ENCODE results near the gene KCNIP3.

Gene KCNIP3

DNA sequence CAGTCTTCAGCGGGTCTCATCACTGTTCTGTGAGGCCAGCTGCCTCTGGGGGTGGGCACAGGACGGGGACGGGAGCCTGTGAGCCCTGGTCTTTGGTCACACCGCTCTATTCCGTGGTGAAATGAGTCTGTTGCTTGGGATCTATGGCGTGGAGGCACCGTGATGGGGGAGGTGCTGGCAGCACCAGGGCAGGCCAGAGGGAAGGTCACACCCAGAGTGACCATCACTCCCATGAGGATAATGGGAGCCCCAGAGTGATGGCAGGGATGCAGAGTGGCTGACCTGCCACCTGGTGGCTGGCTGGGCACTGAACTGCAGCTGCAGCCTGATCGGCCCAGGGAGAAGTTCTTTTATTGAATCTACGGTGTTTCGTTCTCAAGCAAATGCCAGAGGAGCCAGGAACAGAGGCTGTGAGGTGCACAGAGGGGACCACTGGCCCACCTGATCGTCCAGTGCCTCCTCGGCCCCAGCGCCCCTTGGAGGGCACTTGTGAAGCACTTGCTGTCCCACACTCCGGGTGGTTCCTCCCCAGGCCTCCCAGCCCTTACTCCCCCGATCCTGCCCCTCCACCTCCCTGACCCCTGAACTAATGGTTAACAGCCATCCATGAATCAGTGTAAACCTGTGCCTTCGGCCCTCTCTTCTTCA, 17.9 kb downstream of the KCNIP3 start:
- DNase-seq, result no peak

DNA sequence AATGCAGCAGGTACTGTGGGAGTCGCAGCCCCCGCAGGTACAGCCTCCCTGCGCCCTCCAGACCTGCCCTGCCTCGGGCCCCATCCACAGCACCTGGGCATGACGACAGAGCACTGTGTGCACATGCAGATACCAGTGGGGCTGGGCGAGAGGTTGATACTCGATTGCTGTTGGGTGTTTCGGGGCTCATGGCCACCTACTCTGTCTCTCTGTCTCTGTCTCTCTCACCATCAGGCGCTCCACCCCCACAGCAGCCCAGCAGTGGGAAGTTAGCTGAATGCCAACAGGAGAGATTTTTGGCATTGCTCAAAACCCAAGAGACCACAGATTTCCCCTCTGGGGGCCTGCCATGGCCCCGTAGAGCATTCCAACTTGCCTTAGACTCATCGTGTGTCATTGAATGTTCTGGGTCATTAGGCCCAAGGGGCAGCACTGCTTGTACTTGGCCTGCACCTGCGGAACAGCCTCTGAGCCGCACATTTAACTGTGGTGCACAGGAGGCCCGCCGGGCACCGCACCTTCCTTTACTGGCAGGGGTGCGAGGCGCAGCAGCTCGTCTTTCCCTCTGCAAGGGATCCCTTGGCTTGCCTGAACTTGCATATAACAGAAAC, 18.8 kb downstream of the KCNIP3 start:
- DNase-seq, result peak; percentile 85

DNA sequence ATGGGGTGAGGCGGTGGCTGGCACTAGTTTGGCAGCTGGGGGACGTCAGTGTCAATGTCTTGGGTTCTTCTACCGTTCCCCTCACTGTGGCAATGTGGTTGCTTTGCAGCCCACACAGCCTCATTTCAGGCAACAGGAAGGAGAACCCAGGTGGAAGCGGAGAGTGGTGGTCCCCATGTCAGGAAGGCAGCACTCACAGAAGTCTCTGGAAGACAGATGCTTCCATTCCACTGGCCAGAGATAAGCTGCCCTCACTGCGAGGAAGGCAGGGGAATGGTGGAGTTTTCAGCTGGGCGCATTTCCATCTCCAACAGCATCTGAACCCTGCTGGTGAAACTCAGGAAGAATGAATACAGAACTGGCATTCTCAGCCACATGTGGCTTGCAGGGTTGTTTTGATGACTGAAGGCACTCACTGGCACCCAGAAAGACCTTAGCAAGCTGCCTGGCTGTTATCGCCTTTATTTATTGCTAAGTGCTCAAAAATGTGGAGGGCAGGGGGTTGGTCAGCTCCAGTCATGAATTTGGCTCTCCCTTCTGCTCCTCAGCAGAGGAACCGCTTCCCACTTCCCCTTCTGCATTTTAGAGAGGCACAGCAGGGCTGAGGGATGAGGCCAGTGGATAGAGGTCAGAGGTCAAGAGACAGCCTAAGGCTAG, 19.4 kb downstream of the KCNIP3 start:
- peak; percentile 65 for DNase-seq

DNA sequence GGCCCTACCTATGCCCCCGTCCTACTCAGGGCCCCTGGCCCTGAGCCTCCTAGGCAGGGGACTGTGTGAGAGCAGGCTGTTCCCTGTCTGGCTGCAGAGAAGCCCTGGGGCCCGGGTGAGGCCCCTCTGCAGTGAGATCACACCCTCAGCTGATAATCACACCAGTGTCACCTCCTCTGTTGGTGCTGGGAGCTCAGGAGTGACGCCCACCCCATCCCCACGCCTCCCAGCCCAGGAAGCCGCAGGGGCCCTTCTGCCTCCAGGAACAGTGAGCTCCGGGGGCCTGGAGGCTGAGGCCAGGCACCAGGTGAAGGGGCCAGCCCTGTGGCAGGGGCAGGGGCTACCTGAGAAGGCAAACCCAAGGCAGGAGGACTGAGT, 20.0 kb downstream of the KCNIP3 start:
- DNase-seq, result no peak

DNA sequence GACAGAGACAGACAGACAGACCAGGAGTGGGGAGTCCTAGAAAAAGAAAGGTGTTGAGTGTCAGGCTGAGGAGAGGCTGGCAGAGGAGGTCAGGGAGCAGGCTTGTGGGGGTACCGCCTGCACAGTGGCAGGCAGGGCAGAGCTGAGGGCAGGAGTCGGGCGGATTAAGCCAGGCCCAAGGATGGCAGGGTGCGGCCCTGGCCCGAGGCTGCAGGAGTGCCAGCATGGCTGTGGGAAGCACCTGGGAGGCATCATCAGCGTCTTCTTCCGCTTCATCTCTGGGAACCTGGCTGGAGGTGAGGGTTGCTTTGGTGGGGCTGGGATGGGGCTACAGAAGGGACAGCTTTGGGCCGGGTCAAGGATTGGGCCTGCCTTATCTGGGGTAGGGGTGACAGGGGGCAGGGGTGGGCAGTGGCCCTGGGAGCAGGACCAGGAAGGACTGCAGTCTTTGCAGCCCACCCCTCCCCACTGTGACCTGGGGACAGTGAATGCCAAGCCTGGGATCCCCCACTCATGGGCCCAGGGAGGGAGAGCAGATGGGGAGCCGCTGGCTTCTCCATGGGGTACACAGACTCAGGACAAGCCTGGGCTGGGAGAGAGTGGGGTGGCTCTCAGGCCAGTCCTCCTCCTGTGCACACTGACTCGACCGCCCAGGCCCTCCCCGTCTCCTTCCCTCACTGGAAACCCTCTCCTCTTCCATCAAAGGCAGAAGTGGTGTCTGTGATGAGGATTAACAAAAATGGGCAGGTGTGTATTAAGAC, 20.7 kb downstream of the KCNIP3 start:
- no peak for DNase-seq

DNA sequence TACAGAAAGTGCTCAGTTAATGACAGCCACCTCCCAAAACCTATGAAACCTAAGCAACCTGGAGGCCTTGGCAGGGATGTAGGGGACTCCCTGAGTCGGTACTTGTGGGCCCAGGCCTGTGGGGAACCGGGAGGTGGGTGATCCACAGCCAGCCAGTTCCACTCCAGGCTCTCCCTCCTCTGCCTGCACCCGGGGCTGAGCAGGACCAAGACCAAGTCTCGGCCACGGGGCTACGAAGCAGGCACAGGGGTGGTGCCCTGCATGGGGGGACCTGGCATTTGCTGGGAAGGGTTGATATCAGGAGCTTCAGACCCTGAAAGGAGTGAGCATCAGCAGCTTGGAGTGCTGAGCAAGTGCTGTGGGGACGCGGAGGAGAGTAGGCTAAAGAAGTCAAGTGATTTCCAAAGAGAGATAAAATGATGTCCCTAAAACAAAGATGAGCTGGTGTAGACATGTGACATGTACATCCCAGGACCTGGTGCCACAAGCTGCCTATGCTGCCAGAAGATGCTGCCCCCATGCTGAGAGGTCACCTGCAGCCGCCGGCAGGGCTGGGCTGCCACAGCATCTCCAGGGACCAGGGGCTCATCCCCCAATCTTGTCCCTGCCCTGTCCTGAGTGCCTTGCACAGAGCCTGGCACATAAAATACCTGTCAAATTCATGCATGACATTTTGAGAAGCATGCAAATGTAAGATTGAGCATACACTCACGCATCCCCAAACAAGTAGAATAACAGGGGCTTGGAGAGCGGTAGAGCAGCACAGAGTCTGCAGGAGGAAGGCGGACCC, 21.5 kb downstream of the KCNIP3 start:
- DNase-seq, result no peak

DNA sequence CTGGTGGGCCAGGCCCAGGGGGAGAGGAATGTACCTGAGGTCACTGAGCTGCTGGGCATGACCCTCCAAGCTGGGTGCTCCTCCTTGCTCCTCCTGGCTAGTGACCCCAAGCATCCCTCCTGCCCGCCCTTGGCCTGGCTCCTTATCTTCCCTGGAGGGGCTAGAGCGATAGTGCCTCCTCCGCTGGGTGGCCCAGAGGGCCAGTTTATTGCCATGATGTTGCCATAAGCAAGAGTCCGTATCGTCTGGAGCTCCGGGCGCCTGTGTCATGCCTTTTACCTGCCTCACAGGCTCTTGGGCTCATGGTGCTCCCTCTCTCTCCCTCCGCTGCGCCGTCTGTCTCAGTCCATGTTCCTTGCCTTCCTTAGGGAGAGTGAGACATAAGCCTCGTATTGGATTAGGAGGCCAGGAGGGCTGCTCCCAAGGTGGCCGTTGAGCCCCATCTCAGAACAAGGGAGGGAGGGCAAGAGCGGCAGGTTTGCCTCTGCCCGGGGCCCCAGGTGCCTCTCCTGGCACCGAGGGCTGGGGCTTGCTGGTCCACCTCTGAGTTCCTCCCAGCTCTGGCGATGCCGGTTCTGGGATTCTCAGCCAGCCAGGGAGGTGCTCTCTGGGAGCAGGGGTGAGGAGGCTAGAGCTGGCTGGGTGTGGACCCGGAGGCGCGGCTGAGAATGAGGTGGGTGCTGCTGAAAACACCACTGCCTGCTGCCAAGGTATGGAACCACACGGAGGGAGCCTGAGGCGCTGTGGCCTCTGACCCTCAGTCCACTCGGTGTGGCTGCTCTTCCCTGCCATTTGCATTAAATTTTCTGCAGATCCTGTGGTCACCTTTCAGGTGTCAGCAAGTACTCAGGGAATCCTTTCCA, 22.6 kb downstream of the KCNIP3 start:
- DNase-seq, result no peak

DNA sequence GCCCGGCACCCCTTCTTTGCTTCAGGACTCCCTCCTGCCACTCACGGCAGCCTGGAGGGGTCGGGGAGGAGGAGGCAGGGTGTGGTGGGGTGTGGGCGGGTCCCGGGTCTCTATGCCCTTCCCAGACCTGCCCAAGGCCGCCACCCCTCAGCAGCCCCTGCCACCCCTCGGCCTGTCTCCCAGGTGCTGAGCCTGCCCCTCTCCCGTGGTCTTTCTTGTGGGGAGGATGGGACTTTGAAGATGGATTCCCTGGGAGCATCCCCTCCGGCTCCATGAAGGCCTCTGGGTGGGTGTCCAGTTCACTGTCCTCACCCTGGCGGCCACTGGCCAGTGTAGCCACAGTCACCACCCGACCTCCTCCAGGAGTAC, 23.2 kb downstream of the KCNIP3 start:
- DNase-seq, result no peak

DNA sequence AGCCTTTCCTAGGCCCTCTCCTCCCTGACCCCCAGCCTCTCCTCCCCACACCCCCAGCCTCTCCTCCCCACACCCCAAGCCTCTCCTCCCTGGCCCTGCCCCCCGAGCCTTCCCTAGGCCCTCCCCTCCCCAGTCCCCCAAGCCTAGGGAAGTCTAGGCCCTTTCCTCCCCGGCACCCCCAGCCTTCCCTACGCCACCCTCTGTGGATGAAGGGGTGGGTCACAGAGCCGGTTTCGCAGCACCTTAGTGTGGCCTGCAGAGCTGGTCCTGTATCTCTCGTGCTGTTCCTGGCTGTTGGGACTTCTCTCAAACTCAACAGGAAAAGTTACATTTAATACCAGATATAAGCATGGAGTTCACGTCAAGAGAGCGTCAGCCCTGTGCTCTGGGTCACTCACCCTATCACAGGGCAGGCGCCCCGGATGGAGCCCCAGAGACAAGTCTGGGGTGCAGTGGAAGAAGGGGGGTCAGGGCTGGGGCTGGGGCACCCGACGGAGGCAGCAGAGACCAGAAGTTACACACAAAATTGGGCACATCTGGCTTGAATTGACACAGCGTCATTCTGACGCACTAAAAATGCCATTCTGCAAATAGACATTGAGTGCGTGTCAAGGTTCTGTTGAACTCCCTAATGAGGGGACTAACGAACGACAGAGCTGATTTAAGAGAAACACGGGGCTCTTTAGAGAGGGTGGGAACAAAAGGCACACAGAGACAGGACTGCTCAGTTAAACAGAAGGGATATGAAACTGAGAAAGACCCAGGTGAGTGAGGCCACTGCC, 24.0 kb downstream of the KCNIP3 start:
- peak; percentile 94 for DNase-seq

DNA sequence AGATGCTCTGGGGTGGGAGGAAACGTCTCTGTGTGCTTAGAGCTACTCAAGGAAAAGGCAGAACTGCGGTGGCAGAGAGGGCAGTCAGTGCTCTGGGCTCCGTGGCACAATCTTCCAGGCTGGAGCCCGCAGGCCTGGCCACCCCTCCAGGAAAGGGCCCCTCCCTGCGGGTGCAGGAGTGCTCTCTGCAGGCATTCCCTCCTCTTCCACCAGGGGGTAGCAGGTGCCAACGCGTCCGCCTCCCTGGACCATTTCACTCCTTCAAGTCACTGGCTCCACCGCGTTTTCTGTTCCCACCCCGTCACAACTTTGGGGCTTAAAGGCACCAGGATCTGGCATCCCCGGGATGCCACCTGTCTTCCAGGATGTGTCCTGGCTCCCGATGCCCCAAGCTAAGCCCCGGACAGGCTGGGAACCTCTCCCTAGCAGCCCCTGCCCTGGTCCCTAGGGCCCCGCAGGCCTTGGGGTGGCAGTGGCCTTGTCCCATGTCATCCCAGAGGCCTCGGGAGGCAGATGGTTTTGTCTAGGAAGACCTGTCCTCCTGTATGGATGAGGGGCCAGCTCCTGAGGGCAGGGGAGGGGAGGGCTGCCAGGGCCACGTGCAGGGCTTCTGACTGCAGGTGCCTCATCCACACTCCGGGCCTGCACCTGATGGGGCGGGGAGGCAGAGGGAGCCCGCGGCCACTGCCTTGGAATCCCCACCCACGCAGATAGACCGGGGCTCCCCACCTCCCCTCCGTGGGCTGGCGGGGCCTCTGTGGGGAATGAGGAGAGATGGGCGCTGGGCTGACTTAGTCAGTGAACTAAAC, 26.4 kb downstream of the KCNIP3 start:
- no peak for DNase-seq

DNA sequence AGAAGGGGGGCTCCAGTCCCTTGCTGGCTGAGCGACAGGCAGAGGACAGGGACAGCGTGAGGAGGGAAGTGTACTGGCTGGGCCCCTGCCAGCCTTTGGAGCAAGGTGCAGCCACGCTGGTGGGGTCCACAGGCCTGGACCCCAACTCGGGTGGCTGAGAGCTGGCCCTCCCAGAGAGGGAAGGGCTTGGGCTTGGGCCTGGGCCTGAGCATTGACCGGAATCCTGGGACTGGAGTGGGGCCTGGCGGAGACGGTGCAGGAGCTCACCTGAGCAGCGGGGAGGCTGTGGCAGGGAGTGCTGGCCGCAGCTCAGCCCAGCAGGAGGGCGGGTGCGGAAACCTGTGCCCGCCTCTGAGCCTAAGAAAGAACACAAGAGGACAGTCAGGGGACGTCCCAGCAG, 27.9 kb downstream of the KCNIP3 start:
- DNase-seq, result no peak

DNA sequence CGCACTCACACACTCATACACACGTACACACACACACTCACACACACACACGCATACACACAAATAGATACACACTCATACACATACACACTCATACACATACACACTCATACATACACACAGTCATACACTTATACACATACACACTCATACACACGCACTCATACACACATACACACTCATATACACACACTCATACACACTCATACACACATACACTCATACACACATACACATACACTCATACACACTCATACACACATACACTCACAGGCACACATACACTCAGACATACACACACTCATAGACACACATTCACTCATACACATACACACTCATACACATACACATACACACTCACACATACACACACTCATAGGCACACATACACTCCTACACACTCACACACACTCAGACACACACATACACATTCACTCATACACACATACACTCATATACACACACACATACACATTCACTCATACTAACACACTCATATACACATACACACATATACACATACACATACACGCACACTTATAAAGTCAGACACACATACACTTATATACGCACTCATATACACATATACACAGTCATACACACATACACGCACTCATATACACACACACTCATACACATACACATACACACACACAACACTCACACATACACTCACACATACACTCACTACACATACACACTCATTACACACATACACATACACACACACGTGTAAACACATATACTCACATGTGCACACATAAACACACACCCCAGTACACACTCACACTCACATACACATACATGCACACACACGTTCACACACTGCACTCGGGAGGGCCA, 28.7 kb downstream of the KCNIP3 start:
- DNase-seq, result no peak

DNA sequence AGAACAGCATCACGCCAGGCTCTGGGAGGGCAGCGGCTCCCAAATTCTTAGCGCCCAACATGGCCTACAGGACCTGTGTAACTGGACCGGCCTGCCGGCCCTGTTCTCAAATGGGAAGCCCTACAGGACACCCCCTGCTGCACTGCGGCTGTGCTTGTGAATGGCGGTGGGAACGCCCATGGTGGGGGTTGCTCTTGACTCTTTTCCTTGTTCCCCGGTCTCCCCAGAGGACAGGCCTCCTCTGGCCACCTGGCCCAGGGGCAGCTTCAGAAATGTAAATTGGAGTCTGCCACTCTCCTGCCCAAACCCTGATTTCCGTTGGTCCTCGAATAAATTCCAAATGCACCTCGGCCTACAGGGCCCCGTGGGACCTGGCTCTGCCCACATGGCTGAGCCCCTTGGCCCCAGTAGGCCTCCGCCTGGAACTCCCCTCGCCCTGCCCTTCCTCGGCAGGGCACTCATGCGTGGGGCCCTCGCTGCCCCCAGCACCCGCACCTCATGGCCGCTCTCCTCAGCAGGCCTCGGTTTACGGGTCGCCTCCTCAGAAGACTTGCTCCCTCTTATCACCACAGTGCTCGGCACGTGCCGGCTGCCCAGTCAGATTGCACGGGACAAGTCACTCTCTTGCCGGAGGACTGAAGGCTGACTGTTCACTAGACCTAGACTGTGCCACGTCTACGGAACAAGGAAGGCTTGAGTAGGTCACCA, 29.4 kb downstream of the KCNIP3 start:
- no peak for DNase-seq

DNA sequence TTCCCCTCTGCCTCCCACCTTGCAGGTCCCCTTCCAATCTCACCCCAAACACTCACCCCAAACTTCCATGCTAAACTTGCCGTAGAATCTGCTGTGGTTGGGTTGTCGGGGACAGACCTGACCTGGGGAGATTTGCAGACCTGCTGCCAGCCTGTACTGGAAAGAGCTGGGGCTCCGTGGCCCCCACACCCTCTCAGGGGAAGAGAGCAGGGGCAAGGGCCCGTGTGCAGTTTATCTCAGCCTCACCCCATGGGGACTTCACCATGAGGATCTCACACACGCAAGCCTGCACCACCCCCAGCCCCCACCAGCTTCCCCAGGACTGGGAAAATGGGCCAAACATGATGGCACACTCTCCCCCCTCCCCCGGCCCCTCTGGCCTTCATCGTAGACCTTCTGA, 30.7 kb downstream of the KCNIP3 start:
- no peak for DNase-seq

DNA sequence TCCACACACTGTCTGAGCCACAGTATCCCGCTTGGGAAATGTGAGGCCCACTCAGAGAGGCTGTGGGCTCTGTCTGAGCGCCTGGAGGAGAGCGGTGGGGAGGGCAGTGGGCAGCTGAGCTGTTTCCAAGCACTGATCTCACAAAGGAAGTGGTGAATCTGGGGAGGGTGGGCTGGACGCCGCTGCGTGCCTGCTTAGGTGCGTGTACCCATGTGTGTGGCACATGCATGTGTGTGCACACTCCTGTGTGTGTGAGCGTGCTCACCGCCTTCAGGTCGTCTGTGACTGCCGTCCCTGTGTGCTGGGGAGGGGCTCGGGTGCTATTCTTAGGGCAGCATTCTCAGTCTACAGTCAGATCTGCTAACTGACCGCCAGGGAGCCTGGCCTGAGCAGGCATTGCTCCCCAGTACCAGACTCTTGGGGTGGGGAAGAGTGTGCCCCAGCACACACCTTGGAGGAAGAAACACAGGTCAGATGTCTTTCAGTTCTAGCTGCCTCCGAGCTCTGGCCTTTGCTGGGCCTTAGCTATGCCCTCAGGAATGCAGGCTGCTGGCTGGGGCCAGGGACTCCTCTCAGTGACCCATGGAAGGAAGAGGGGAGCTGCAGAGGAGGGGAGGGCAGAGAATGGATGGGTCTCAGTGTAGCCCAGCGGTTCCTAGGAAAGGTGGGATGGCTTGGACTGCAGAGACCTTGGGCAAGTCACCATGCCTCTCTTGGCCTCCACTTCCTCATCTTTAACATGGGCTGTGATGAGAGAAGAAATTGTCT, 31.4 kb downstream of the KCNIP3 start:
- DNase-seq, result peak; percentile 56

DNA sequence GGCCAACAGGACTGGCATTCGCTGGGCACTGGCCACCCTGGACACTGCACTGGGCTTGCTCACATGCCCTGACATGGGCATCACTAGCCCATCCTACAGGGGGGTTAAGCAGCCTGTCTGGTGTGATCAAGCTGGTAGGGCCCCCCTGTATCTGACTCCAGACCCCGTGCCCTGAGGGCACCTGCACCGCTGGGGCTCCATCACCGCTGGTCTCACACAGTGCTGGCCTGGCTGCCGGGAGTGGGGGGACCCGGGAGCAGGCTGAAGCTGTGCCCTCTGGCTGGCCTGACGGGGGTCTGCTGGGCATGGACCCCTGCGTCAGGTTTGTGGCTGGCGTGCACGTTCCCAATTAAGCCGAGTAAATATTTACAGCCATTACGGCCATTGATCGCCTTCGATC, 32.3 kb downstream of the KCNIP3 start:
- DNase-seq, result no peak

DNA sequence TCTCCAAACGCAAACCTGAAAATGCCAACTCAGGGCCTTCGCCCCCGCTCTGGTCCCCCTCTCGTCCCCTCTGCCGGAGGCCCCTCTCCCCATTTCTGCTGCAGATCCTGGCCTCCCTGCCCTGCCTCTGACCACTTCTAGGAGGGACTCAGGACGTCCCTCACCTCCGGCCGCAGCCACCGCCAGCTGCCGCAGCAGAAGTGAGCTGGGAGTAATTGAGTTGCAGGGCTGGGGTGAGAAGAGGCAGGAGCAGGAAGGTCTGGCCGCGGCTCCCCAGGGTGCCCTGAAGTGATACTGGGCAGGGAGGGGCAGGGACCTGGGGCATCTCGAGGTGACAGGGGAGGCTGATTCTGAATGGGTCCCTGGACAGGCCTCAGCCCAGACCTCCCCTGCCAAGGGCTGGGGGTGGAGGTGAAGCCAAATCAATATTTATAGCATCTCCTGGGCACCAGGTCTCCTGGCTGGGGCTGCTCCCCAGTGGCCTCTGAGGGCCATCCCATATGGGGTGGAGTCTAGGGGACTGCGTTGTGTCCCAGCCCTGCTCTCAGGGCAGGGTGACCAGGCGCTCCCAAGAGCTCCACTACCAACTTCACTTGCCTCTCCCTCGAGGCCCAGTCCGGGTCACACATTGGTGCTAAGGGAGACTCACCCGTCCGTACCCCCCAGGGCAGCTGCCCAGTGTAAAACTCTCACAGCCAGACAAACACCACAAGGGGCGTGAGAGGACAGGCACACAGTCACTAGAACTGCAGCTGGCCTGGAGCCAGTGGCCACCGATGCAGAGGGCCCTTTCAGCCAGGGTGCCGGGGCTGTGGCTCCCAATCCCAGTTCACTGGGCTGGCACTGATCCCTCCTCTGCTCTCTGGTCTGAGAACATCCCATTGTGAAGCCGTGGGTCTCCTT, 33.0 kb downstream of the KCNIP3 start:
- DNase-seq, result no peak
